Mesodermal cell (in vitro differentiated cells): Measurements from ENCODE around the gene JKAMP. TPM values are rescaled to one million over a fixed set of nuclear protein-coding genes. Genes with fewer than 3 reads are reported as not detected.
"Not testable (repeated sequence)": the region's sequence is repeated elsewhere in the genome, so short reads cannot be mapped to it uniquely, and the experiment has no call there.

Source experiments
- H3K27ac ChIP-seq: 2 replicates; pipeline ENCODE4 v1.7.0; 2013; ENCODE audit warnings: mild to moderate bottlenecking, low read depth, low read length, moderate library complexity; ENCODE audit not compliant: severe bottlenecking
- H3K36me3 ChIP-seq: 2 replicates; pipeline ENCODE4 v1.7.1; 2013; ENCODE audit warnings: mild to moderate bottlenecking, low read length, moderate library complexity; ENCODE audit not compliant: control insufficient read depth, insufficient read depth
- H3K4me1 ChIP-seq: one replicate; pipeline ENCODE4 v1.7.1; 2013; ENCODE audit warnings: mild to moderate bottlenecking, low read length; ENCODE audit not compliant: insufficient read depth, control insufficient read depth, poor library complexity, severe bottlenecking
- H3K4me3 ChIP-seq: 2 replicates; pipeline ENCODE4 v1.7.0; 2013; ENCODE audit warnings: low read length, control low read depth, mild to moderate bottlenecking; ENCODE audit not compliant: insufficient read depth, poor library complexity, severe bottlenecking; ENCODE audit errors: extremely low read depth
- H3K9me3 ChIP-seq: 2 replicates; pipeline ENCODE4 v1.7.1; 2013; ENCODE audit warnings: mild to moderate bottlenecking, low read length, moderate library complexity; ENCODE audit not compliant: control insufficient read depth
- WGBS, 2 experiments: methylation state at CpG; one replicate each; pipeline ENCODE4 v1.1.5; 2013; ENCODE audit warnings: missing lambda C conversion rate in 2 of 2; ENCODE audit not compliant: insufficient coverage in 2 of 2; 5-methylcytosine and 5-hydroxymethylcytosine counted together
- polyA plus RNA-seq, 2 experiments: library from polyadenylated mRNA; stranded (reverse); fragments of 50-300 nt; gene quantifications; one replicate each; pipeline ENCODE4 v1.2.3, GENCODE V29; 2013

The JKAMP gene, protein sequence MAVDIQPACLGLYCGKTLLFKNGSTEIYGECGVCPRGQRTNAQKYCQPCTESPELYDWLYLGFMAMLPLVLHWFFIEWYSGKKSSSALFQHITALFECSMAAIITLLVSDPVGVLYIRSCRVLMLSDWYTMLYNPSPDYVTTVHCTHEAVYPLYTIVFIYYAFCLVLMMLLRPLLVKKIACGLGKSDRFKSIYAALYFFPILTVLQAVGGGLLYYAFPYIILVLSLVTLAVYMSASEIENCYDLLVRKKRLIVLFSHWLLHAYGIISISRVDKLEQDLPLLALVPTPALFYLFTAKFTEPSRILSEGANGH
- 59.8 TPM for polyA plus RNA-seq (2013, experiment 1 of 2)
- polyA plus RNA-seq (2013, experiment 2 of 2) = 59.0 TPM

DNA sequence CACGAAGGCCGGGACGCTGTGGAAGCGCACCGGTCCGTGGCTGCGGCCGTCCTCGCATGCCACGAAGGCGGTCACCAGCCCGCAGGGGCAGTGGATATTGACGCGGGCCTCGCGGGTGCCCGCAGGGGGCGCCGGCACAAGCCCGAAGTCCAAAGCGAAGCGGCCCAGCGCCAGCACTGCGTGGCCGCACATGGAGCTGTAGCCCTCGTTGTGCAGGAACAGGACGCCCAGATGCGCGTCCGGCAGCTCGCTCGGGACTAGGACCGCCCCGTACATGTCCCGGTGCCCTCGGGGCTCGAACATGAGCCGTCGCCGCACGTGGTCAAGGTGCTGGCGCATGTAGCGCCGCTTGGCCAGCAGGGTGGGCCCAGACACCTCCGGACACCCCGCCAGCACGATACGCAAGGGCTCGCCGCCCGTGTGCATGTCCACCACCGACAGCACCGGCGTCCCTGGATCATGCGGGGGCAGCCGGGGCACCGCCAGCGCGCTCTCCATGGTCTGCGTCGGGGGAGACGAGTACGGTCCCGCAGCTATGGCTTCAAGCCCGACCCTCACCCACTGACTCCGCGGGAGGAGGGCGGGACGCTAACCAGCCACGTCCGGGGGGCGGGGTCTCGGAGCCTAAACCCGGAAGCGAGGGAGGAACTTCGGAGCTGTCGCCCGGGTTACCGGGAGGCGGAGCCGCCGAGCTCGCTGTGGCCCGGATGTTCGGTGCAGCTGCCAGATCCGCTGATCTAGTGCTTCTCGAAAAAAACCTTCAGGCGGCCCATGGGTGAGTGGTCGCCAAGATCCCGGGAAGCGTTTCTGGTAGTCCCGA, at the start of gene JKAMP, which contains the start of gene L3HYPDH:
Gene JKAMP, plus strand, starts transcription at position 699 of the 820 bp plus-strand sequence. Its CDS starts 73 bp downstream, at position 772.
Gene L3HYPDH, minus strand, starts transcription at position 590 of the 820 bp plus-strand sequence. Its CDS starts 92 bp downstream, at position 498.
- H3K4me3 ChIP-seq = peak within 1 kb of the TSS; percentile 63

DNA sequence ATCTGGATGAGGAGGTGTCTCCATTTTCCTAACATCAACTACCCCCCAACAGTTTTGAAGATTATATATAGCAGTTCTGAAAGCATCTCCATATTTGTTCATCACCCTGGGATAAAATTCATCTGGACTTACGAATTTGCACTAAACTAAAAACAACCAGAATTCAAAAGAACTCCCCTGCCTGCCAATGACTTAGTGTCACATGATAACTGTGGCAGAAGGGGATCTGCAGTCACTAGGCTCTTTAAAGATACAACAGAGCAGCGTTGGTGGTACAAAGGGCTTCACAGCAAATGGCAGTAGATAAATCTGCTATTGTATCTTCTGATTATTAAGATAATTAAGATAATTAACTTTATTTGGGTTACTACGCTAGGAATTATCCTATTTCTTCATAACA, 49.2 kb upstream of the JKAMP start:
- Histone ChIP-seq H3K4me1 (no peaks in the 10 kb centered on the region), H3K36me3 (no peaks in the 10 kb centered on the region), H3K4me3 (no peak overlapping the region), H3K27ac (no peak overlapping the region), H3K9me3 (no peaks in the 10 kb centered on the region)
- 83% methylated on average over 1 of the region's 3 CpGs; no CpG with 5 or more reads in 1 of the 2 experiments for WGBS, 2 experiments

More for the DNA sequence above, at the start of gene JKAMP, which contains the start of gene L3HYPDH:
- Histone ChIP-seq H3K27ac (peak within 1 kb of the TSS; percentile 88), H3K4me1 (peaks cover 6% of the 10 kb centered on the region), H3K9me3 (no peaks in the 10 kb centered on the region), H3K36me3 (peaks cover 17% of the 10 kb centered on the region)
- WGBS, 2 experiments = 0% methylated on average over 84 to 92 of the region's 92 CpGs

DNA sequence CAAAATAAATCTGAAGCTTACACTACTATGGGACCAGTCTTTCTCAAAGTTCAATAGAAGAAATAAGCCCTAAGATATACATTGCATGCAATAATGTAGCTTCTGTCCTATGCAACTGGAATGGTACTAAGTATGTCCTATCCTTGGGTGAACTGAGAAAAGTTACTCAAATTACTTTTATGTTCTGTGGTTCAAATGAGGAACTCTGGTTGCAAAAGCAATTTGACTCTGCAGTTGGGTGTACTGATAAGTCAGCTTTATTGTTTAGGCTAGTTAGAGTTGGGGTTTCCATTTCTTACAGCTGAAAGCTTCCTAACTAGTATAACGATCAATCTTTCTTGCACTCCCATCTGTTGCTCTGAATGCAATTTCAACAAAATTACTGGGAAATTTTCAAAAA, 48.3 kb upstream of the JKAMP start:
- Histone ChIP-seq H3K9me3 (no peaks in the 10 kb centered on the region), H3K4me1 (no peaks in the 10 kb centered on the region), H3K36me3 (no peaks in the 10 kb centered on the region), H3K27ac (no peak overlapping the region), H3K4me3 (no peak overlapping the region)
- 80% methylated on average over 1 of the region's 1 CpG; no CpG with 5 or more reads in 1 of the 2 experiments for WGBS, 2 experiments

DNA sequence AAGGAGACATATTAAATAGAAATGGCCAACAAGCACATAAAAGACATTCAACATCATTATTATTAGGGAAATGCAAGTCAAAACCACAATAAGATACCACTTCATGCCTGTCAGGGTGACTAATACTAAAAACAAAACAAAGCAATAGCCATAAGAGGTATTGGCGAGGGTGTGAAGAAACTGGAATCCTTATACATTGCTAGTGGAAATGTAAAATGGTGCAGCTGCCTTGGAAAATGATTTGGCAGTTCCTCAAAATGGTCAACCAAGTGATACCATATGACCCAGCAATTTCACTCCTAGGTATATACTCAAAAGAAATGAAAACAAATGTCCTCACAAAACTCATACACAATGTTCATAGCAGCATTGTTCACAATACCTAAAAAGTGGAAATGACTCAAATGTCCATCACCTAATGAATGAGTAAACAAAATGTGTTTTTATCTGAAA, 46.1 kb upstream of the JKAMP start:
- no peaks in the 10 kb centered on the region for H3K4me1 ChIP-seq
- no peak overlapping the region for H3K27ac ChIP-seq
- no peaks in the 10 kb centered on the region for H3K9me3 ChIP-seq
- no peaks in the 10 kb centered on the region for H3K36me3 ChIP-seq
- WGBS, 2 experiments = no CpG with 5 or more reads among the region's 1 CpG
- no peak overlapping the region for H3K4me3 ChIP-seq

DNA sequence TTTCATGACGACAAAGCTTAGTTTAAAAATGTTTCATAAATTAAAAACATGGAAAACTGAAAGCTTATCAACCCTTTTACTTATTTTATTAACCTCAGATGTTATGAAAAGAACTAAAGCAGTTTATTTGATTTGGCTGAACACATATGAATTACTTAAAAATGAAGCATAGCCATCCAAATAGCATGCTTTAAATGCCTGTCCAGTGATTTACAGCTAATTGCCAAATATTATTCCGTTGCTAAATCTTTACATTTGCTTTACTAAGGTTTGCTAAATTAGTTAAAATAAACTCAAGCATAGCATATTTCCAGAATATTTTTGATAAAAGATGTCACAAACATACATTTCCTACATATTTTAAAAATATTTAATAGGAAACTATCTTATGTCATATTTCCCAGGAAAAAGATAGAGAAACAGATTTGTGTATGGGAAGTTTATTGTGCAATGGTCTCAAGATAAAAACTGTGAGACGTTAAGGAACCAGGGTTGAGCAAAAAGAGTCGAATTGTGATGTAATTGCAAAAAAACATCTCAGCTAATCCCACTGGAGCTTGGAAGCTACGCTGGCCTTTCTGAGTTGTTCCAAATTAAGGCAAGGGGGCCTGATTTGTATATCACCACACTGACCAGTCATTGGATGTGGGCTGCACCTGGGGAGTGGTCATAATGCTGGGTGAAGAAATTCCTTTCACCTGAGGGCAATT, 44.9 kb upstream of the JKAMP start:
- H3K27ac ChIP-seq = no peak overlapping the region
- H3K36me3 ChIP-seq = no peaks in the 10 kb centered on the region
- no peak overlapping the region for H3K4me3 ChIP-seq
- no peaks in the 10 kb centered on the region for H3K4me1 ChIP-seq
- 100% methylated on average over 2 of the region's 5 CpGs for WGBS, 2 experiments
- no peaks in the 10 kb centered on the region for H3K9me3 ChIP-seq

DNA sequence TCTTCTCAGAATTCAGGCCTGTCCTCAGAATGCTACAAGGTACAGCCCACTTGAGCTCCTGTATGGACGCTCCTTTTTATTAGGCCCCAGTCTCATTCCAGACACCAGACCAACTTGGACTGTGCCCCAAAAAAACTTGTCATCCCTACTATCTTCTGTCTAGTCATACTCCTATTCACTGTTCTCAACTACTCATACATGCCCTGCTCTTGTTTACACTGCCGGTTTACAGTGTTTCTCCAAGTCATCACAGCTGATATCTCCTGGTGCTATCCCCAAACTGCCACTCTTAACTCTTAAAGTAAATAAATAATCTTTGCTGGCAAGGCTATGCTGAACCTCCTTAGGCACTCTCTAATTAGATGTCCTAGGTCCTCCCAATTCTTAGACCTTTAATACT, 35.6 kb upstream of the JKAMP start:
- 100% methylated on average over 1 of the region's 2 CpGs for WGBS, 2 experiments
- H3K27ac ChIP-seq = not testable (repeated sequence)

DNA sequence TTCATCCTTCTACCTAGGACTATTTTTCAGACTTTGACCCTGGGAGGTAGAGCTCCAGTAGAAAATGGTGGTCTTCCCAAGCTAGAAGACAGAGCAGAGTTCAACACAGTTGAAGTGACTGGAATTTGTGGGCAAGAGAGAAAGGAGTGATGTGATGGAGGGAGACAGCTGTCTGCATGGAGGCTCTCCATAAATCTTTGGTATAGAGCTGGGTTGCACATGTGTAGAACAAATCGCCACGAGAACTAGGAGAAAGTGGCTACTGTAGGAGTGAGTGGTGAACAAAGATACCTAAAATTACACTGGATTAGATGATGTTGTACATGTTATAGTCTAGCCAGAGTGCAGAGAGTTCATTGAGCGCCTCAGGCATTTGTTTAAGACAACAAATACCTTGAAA, 33.6 kb upstream of the JKAMP start:
- Histone ChIP-seq H3K4me3 (no peak overlapping the region), H3K27ac (no peak overlapping the region), H3K36me3 (no peaks in the 10 kb centered on the region), H3K9me3 (no peaks in the 10 kb centered on the region), H3K4me1 (no peaks in the 10 kb centered on the region)
- 91 to 100% methylated on average over 2 of the region's 3 CpGs for WGBS, 2 experiments

More for the DNA sequence above, 35.6 kb upstream of the JKAMP start:
- H3K4me1 ChIP-seq, H3K36me3 ChIP-seq, H3K4me3 ChIP-seq, H3K9me3 ChIP-seq: not testable (repeated sequence)

DNA sequence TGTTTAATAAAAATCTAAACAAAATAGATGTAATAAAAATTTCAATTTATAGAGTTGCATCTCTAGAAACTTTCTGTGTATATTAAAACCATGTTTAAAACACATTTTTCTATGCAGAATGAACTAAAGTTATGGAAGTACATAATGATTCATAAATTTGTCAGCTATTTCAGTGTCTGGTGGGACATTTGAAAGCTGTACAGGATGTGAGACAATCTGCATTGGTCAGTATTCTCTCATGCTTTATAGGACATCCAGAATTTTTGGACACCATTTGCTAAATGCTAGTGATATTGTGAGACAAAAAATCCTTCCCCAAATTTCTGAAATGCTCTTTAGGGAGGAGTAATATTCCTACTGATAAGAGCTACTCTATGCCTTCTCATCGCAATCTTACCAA, 32.5 kb upstream of the JKAMP start:
- no CpG with 5 or more reads among the region's 1 CpG for WGBS, 2 experiments
- H3K27ac ChIP-seq = no peak overlapping the region
- H3K9me3 ChIP-seq = no peaks in the 10 kb centered on the region
- H3K4me3 ChIP-seq = no peak overlapping the region
- H3K4me1 ChIP-seq = no peaks in the 10 kb centered on the region
- H3K36me3 ChIP-seq = peaks cover 4% of the 10 kb centered on the region

DNA sequence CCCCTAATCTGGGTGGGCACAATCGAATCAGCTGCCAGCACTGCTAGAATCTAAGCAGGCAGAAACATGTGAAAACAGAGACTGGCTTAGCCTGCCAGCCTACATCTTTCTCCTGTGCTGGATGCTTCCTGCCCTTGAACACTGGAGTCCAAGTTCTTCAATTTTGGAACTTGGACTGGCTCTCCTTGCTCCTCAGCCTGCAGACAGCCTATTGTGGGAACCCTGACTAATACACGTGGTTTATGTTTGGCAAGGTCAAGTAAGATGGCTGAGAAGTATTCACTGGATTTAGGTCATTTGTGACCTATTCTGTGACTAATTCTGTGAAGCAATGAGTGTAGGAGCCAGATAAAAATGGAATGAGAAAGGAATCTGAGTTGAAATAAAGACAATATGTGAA, 30.2 kb upstream of the JKAMP start:
- 69 to 100% methylated on average over 1 to 2 of the region's 2 CpGs for WGBS, 2 experiments
- Histone ChIP-seq H3K4me3 (no peak overlapping the region), H3K27ac (no peak overlapping the region)

DNA sequence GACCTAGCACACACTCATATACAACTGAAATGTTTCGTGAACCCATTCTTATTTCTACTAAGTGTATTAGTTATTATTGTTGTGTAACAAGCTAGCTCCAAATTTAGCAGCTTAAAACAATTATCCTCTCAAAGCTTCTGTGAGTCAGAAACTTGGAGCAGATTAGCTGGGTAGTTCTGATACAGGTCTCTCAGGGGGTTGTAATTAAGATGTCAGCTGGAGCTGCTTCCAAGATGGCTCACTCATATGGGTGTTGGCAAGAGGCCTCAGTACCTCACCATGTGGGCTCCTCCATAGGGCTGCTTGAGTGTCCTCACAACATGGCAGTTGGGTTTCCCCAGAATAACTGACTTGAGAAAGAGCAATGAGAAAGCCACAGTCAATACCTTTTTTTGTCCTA, 28.9 kb upstream of the JKAMP start:
- H3K9me3 ChIP-seq = no peaks in the 10 kb centered on the region
- H3K36me3 ChIP-seq = peaks cover 10% of the 10 kb centered on the region
- WGBS, 2 experiments = no CpG with 5 or more reads among the region's 1 CpG

More for the DNA sequence above, 30.2 kb upstream of the JKAMP start:
- H3K36me3 ChIP-seq = peaks cover 10% of the 10 kb centered on the region
- H3K9me3 ChIP-seq = no peaks in the 10 kb centered on the region
- no peaks in the 10 kb centered on the region for H3K4me1 ChIP-seq

More for the DNA sequence above, 28.9 kb upstream of the JKAMP start:
- Histone ChIP-seq H3K27ac (no peak overlapping the region), H3K4me1 (no peaks in the 10 kb centered on the region), H3K4me3 (no peak overlapping the region)
